GM18907 (cell line): ENCODE data around the gene CTDSPL.
"Not testable (repeated sequence)": the region's sequence is repeated elsewhere in the genome, so short reads cannot be mapped to it uniquely, and the experiment has no call there.

Source experiments
- ATAC-seq: cut with Tn5 transposase; IDR thresholded peaks from one replicate; pipeline ENCODE4 v1.9.1; 2021; ENCODE audit warnings: mild to moderate bottlenecking, moderate library complexity; ENCODE audit not compliant: unreplicated experiment

The CTDSPL gene

GRCh38 chr3:37984051-37984450, 122.4 kb downstream of the CTDSPL start:
- ATAC-seq, result no peak

GRCh38 chr3:37984596-37984995, 122.9 kb downstream of the CTDSPL start:
- no peak for ATAC-seq

GRCh38 chr3:37985637-37986320, 124.1 kb downstream of the CTDSPL start:
- ATAC-seq, result no peak

GRCh38 chr3:37986479-37987314, 125.0 kb downstream of the CTDSPL start:
- no peak for ATAC-seq

- no peak for ATAC-seq
These were observed 125.6 kb downstream of the CTDSPL start for GRCh38 chr3:37987315-37987697.

GRCh38 chr3:37987751-37988179, 126.1 kb downstream of the CTDSPL start:
- ATAC-seq, result no peak

- not testable (repeated sequence) for ATAC-seq
These were observed 126.7 kb downstream of the CTDSPL start for GRCh38 chr3:37988376-37988775.

- no peak for ATAC-seq
These were observed 127.3 kb downstream of the CTDSPL start for GRCh38 chr3:37988931-37989525.

GRCh38 chr3:37989821-37990480, 128.3 kb downstream of the CTDSPL start:
- ATAC-seq, result no peak

- no peak for ATAC-seq
These were observed 128.8 kb downstream of the CTDSPL start, which contains the start of gene VILL for GRCh38 chr3:37990527-37990926. VILL (plus strand) TSS chr3:37990786; CDS start chr3:37993673, 2,887 bp downstream.

GRCh38 chr3:37991109-37991508, 129.4 kb downstream of the CTDSPL start:
- no peak for ATAC-seq

- no peak for ATAC-seq
These were observed 130.1 kb downstream of the CTDSPL start for GRCh38 chr3:37991823-37992222.

- ATAC-seq, result no peak
These were observed 130.8 kb downstream of the CTDSPL start for GRCh38 chr3:37992271-37993066.

- ATAC-seq, result no peak
These were observed 131.4 kb downstream of the CTDSPL start for GRCh38 chr3:37993067-37993455.

GRCh38 chr3:37993460-37993819, 131.8 kb downstream of the CTDSPL start:
- no peak for ATAC-seq

GRCh38 chr3:37993820-37994638, 132.3 kb downstream of the CTDSPL start:
- ATAC-seq, result peak; percentile 62

- ATAC-seq, result no peak
These were observed 132.9 kb downstream of the CTDSPL start for GRCh38 chr3:37994639-37994972.

GRCh38 chr3:37995652-37996641, 134.3 kb downstream of the CTDSPL start:
- ATAC-seq, result no peak
